Vagina (tissue), 2 donors: Measurements from ENCODE around the gene SOD3. TPM values are rescaled to one million over a fixed set of nuclear protein-coding genes. Genes with fewer than 3 reads are reported as not detected.

Experiments used
- DNase-seq, 2 donors: peaks; one replicate each; pipeline ENCODE4 v3.0.0-alpha.2; 2017; ENCODE audit errors: extremely low spot score in 2 of 2
- H3K27ac ChIP-seq: fragments of 200-600 bp; sonication (generic); one replicate; pipeline ENCODE4 v1.5.1; 2019
- H3K27me3 ChIP-seq: fragments of 200-600 bp; sonication (generic); one replicate; pipeline ENCODE4 v1.5.1; 2019
- H3K36me3 ChIP-seq, 2 donors: fragments of 200-600 bp; sonication (generic); one replicate each; pipeline ENCODE4 v1.5.1; 2017 to 2019
- H3K4me1 ChIP-seq: fragments of 200-600 bp; sonication (generic); one replicate; pipeline ENCODE4 v1.5.1; 2019
- H3K4me3 ChIP-seq, 2 donors: fragments of 200-600 bp; sonication (generic); 1 replicate in 1 of 2; 2 replicates in 1 of 2; pipeline ENCODE4 v1.5.1; 2016 to 2019
- H3K9me3 ChIP-seq: fragments of 200-600 bp; sonication (generic); one replicate; pipeline ENCODE4 v1.5.1; 2019
- POLR2A ChIP-seq, 2 donors: fragments of 450-650 bp; IDR thresholded peaks; one replicate each; pipeline ENCODE4 v1.6.1; 2017; ENCODE audit warnings: antibody characterized with exemption in 2 of 2, mild to moderate bottlenecking in 2 of 2, moderate library complexity in 2 of 2
- POLR2AphosphoS5 ChIP-seq, 2 donors: sonication (generic); formaldehyde crosslinking; IDR thresholded peaks; one replicate each; pipeline ENCODE4 v1.9.0; 2017; ENCODE audit warnings: antibody characterized with exemption in 2 of 2, mild to moderate bottlenecking in 2 of 2, low read depth in 1 of 2; ENCODE audit not compliant: insufficient read depth in 1 of 2
- intact Hi-C: fragments of 100-400 bp; cut with DNase I; formaldehyde crosslinking; loops from one replicate; pipeline ENCODE4 v1.15.1; 2023
- total RNA-seq: library from RNA; depleted of rRNA; stranded (reverse); fragments of >200 nt; gene quantifications from one replicate; pipeline ENCODE4 v1.2.3, GENCODE V29; 2016
- TF ChIP-seq, protein P1 (sequence below), 3 experiments: fragments of 450-650 bp in 2 of 3; fragments of 200-600 bp in 1 of 3; sonication (generic) in 1 of 3; IDR thresholded peaks; one replicate each; pipeline ENCODE4 v1.5.1; 2017 to 2019; ENCODE audit warnings: antibody characterized with exemption in 3 of 3, mild to moderate bottlenecking in 2 of 3, moderate library complexity in 2 of 3

SOD3 gene
- total RNA-seq, 1 donor from 2014 or later: 280 TPM

DNA sequence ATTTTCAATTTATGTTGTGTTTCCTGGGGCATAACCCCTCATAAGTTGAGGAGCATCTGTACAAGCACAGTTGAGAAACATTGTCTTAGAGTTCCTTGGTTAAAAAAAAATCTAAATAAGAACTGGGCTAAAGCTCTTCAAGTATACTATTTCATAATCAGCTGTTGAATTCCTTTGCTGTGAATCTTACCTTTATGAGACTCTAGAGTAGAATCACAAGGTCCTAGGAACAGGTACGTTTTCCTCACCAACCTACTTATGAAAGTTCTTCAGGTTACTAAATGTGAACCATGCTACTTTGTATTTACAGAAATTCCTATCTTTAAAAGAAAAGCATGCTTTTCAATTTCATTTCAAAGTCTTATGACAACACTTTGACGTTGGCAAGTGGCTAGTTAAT is 20.9 kb upstream of the SOD3 start:
- Histone ChIP-seq H3K4me1 (peaks cover 45% of the 10 kb centered on the region), H3K27me3 (no peaks in the 10 kb centered on the region), H3K9me3 (no peaks in the 10 kb centered on the region), H3K27ac (no peak overlapping the region), H3K36me3 (no peaks in the 10 kb centered on the region), H3K4me3 (no peak overlapping the region)
- intact Hi-C loops: no loop called here
- TF ChIP-seq POLR2AphosphoS5 (IDR thresholded peaks at IDR 0.05; ENCODE audit: insufficient read depth in 1 of 2, low read depth in 1 of 2) (no peak), POLR2A (IDR thresholded peaks at IDR 0.05) (no peak)
- TF ChIP-seq, protein P1, sequence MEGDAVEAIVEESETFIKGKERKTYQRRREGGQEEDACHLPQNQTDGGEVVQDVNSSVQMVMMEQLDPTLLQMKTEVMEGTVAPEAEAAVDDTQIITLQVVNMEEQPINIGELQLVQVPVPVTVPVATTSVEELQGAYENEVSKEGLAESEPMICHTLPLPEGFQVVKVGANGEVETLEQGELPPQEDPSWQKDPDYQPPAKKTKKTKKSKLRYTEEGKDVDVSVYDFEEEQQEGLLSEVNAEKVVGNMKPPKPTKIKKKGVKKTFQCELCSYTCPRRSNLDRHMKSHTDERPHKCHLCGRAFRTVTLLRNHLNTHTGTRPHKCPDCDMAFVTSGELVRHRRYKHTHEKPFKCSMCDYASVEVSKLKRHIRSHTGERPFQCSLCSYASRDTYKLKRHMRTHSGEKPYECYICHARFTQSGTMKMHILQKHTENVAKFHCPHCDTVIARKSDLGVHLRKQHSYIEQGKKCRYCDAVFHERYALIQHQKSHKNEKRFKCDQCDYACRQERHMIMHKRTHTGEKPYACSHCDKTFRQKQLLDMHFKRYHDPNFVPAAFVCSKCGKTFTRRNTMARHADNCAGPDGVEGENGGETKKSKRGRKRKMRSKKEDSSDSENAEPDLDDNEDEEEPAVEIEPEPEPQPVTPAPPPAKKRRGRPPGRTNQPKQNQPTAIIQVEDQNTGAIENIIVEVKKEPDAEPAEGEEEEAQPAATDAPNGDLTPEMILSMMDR (IDR thresholded peaks at IDR 0.05): no peak
- no peak for DNase-seq

DNA sequence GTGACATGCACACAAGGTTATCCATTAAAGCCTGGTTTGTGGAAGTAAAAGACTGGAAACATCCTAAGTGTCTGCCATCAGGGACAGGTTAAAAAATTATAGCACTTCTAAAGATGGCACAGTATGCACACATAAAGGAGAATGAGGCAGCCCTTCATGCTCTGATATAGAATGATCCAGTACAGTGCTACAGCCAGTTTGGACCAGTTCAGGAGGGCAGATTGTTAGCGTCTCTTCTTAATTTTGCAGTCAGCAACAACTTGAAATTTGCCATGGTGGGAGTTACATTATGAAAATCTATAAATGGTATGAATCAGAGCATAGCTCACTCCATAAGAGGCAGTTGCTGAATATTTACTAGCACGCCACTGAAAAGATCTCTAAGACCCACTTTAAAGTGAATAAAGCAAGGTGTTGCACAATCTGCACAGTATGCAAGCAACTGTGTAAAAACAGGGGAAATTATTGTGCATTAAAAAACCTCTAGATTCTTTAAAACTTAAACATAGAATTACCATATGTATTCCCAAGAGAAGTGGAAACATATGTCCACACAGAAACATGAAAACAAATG is 20.3 kb upstream of the SOD3 start:
- H3K4me1 ChIP-seq: peaks cover 40% of the 10 kb centered on the region
- intact Hi-C loops: no loop called here
- H3K9me3 ChIP-seq: no peaks in the 10 kb centered on the region
- DNase-seq: no peak
- no peak overlapping the region for H3K27ac ChIP-seq
- H3K4me3 ChIP-seq: no peak overlapping the region
- H3K36me3 ChIP-seq: no peaks in the 10 kb centered on the region
- TF ChIP-seq, protein P1 (IDR thresholded peaks at IDR 0.05): no peak
- no peak for TF ChIP-seq POLR2AphosphoS5 (IDR thresholded peaks at IDR 0.05; ENCODE audit: insufficient read depth in 1 of 2, low read depth in 1 of 2)
- TF ChIP-seq POLR2A (IDR thresholded peaks at IDR 0.05): no peak
- no peaks in the 10 kb centered on the region for H3K27me3 ChIP-seq

DNA sequence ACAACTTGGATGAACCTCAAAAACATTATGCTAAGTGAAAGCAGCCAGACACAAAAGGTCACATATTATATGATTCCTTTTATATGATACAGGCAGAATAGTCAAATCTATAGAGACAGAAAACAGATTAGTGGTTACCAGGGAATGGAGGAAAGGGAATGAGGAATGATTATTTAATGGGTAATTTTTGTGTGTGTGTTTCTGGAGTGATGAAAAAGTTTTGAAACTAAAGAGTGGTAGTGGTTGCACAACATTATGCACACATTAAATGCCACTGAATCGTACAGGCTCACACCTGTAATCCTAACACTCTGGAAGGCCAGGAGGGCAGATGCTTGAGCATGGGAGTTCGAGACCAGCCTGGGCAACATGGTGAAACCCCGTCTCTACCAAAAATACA is 19.6 kb upstream of the SOD3 start:
- Histone ChIP-seq H3K27ac (no peak overlapping the region), H3K36me3 (no peaks in the 10 kb centered on the region), H3K4me1 (peaks cover 36% of the 10 kb centered on the region), H3K27me3 (no peaks in the 10 kb centered on the region), H3K4me3 (no peak overlapping the region), H3K9me3 (no peaks in the 10 kb centered on the region)
- DNase-seq: no peak
- intact Hi-C loops: no loop called here
- TF ChIP-seq POLR2A (IDR thresholded peaks at IDR 0.05): no peak
- TF ChIP-seq, protein P1 (IDR thresholded peaks at IDR 0.05): no peak
- no peak for TF ChIP-seq POLR2AphosphoS5 (IDR thresholded peaks at IDR 0.05; ENCODE audit: insufficient read depth in 1 of 2, low read depth in 1 of 2)

DNA sequence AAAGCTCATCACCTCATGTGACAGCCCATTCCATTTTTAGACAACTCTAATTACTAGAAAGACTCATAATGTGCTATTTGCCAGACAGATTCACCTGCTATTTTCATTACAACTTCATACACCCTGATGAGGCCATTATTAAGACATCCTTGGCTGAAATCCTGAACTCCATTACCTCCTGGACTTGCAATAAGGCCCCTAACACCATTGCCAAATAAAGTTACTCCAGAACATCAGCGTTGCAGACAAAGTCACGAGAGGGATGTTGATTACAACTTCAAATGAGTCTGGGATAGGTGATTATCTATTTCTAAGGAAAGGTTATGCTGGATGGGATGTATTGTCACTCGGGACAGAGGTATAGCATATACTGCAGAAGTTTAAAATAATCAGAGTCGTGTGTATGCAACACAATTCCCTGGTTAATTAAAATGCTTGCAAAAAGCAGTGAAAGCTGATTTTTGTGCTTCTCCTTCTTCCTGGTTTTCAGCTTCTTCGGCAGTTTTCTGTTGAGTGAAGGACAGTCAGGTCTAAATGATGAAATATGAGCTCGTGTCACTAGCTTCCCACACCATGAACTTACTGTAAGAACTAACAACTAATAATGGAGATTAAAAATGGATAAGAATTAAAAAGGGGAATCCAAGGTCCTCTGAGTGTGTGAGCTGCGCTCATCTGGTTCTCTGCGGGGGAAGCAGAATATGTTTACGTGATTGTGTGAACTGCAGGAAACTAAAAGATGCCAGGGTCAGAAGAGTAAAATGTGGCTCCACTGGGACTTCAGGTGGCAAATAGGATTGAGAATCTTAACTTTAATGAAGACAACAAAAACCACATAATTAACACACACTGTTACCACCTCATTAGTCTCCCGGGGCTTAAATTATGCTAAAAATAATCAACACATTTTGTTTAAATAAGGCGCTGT is 17.6 kb upstream of the SOD3 start:
- Histone ChIP-seq H3K4me1 (peaks cover 44% of the 10 kb centered on the region), H3K27ac (peak overlapping the region; percentile 27), H3K27me3 (no peaks in the 10 kb centered on the region), H3K4me3 (no peak overlapping the region), H3K36me3 (no peaks in the 10 kb centered on the region), H3K9me3 (no peaks in the 10 kb centered on the region)
- intact Hi-C loops: no loop called here
- TF ChIP-seq, protein P1 (IDR thresholded peaks at IDR 0.05): no peak
- no peak for TF ChIP-seq POLR2AphosphoS5 (IDR thresholded peaks at IDR 0.05; ENCODE audit: insufficient read depth in 1 of 2, low read depth in 1 of 2)
- no peak for TF ChIP-seq POLR2A (IDR thresholded peaks at IDR 0.05)
- DNase-seq: no peak
